Peyer's patch (tissue), 4 donors: ENCODE results near the gene AFG1L. TPM values are rescaled to one million over a fixed set of nuclear protein-coding genes. Genes with fewer than 3 reads are reported as not detected.
"Not testable (repeated sequence)": the region's sequence is repeated elsewhere in the genome, so short reads cannot be mapped to it uniquely, and the experiment has no call there.

ENCODE experiments used
- DNase-seq, 3 donors: peaks; one replicate each; pipeline ENCODE4 v3.0.0-alpha.2; 2017 to 2019
- H3K27ac ChIP-seq, 4 donors: fragments of 200-600 bp; sonication (generic); one replicate each; pipeline ENCODE4 v1.5.1; 2016 to 2019
- H3K27me3 ChIP-seq, 2 donors: fragments of 200-600 bp; sonication (generic); one replicate each; pipeline ENCODE4 v1.5.1; 2019
- H3K36me3 ChIP-seq, 3 donors: fragments of 200-600 bp; sonication (generic); one replicate each; pipeline ENCODE4 v1.5.1; 2016 to 2019
- H3K4me1 ChIP-seq, 4 donors: fragments of 200-600 bp; sonication (generic); one replicate each; pipeline ENCODE4 v1.5.1; 2016 to 2019
- H3K4me3 ChIP-seq, 4 donors: fragments of 200-600 bp; sonication (generic); 1 replicate in 3 of 4; 2 replicates in 1 of 4; pipeline ENCODE4 v1.5.1; 2016 to 2019; ENCODE audit warnings: mild to moderate bottlenecking in 1 of 4
- H3K9me3 ChIP-seq, 4 donors: fragments of 200-600 bp; sonication (generic); one replicate each; pipeline ENCODE4 v1.5.1; 2016 to 2019; ENCODE audit warnings: mild to moderate bottlenecking in 1 of 4
- CTCF ChIP-seq, 6 experiments: fragments of 450-650 bp in 4 of 6; fragments of 200-600 bp in 2 of 6; sonication (generic) in 1 of 6; IDR thresholded peaks; one replicate each; pipeline ENCODE4 v1.5.1; 2017 to 2019; ENCODE audit warnings: antibody characterized with exemption in 6 of 6, mild to moderate bottlenecking in 3 of 6, moderate library complexity in 1 of 6
- POLR2A ChIP-seq, 2 donors: fragments of 450-650 bp; IDR thresholded peaks; one replicate each; pipeline ENCODE4 v1.5.1; 2017; ENCODE audit warnings: antibody characterized with exemption in 2 of 2, mild to moderate bottlenecking in 2 of 2, moderate library complexity in 2 of 2
- total RNA-seq, 4 donors: library from RNA; depleted of rRNA; stranded (reverse); fragments of >200 nt; gene quantifications; one replicate each; pipeline ENCODE4 v1.1.0, GENCODE V29; 2016

The AFG1L gene
- total RNA-seq, 4 donors from 2014 or later, result 6.0 to 15.1 (median 8.1) TPM

DNA sequence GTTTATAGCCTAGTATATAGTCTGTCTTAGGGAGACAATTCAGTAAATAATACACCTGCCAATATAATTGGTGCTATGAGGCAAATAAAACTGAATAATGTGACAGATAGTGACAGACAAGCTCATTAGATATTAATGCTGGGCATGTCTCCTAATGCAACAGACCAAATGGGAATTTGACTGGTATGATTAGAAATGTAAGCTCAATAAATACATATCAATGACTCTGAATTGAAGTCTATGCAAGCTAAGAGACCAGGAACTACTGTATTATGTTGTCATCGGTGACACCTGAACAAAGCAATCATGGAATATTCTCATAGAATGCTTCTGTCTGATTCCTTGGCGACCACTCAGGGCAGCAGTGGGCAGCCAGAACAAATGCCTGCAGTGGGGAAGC is 31.5 kb upstream of the AFG1L start:
- DNase-seq, result no peak
- Histone ChIP-seq H3K4me3 (no peak overlapping the region), H3K27me3 (no peaks in the 10 kb centered on the region), H3K4me1 (peaks cover 0 to 12% (median 7%) of the 10 kb centered on the region in 4 donors), H3K27ac (no peak overlapping the region), H3K36me3 (no peaks in the 10 kb centered on the region), H3K9me3 (no peaks in the 10 kb centered on the region)
- TF ChIP-seq POLR2A (IDR thresholded peaks at IDR 0.05) (no peak), CTCF (IDR thresholded peaks at IDR 0.05) (no peak)

DNA sequence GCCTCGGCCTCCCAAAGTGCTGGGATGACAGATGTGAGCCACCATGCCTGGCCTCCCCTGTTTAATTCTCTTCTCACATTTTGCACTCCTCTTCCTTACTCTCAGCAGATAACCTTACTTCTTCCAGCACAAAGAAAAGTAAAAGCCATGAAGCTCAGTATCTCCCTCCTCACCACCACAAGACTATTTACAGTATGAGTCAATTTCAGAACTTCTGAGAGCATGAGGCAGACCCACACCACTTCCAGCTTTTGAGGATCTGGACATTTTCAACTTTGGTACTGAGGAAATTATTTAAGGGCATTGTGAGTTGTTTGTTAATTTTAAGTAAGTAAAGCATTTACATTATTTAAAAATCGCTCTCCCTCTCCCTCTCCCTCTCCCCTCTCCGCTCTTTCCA is 26.0 kb upstream of the AFG1L start:
- DNase-seq, result no peak
- Histone ChIP-seq H3K27me3 (no peaks in the 10 kb centered on the region), H3K36me3 (no peaks in the 10 kb centered on the region), H3K27ac (no peak overlapping the region), H3K9me3 (no peaks in the 10 kb centered on the region), H3K4me1 (no peaks in the 10 kb centered on the region), H3K4me3 (no peak overlapping the region)
- no peak for TF ChIP-seq CTCF (IDR thresholded peaks at IDR 0.05)
- TF ChIP-seq POLR2A (IDR thresholded peaks at IDR 0.05), result no peak

DNA sequence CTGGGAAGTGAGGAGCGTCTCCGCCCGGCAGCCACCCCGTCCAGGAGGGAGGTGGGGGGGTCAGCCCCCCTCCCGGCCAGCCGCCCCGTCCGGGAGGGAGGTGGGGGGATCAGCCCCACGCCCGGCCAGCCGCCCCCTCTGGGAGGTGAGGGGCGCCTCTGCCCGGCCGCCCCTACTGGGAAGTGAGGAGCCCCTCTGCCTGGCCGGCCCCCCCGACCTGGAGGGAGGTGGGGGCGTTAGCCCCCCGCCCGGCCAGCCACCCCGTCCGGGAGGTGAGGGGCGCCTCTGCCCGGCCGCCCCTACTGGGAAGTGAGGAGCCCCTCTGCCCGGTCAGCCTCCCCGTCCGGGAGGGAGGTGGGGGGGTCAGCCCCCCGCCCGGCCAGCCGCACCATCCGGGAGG is 24.9 kb upstream of the AFG1L start:
- not testable (repeated sequence) for DNase-seq, H3K4me1 ChIP-seq, H3K9me3 ChIP-seq, H3K4me3 ChIP-seq, H3K27ac ChIP-seq, H3K36me3 ChIP-seq, H3K27me3 ChIP-seq

DNA sequence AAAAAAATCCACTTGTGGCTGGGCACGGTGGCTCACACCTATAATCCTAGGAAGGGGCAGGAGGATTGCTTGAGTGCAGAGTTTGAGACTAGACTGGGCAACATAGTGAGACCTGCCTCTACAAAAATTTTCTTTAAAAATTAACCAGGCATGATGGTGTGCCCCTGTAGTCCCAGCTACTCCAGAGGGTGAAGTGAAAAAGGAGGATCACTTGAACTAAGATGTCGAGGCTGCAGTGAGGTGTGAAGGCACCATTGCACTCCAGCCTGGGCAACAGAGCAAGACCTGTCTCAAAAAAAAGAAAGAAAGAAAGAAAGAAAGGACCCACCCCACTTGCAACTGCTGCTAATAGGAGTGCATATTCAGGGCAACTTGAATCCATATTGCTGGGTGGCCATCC is 20.3 kb upstream of the AFG1L start:
- Histone ChIP-seq H3K27me3 (no peaks in the 10 kb centered on the region), H3K4me3 (no peak overlapping the region), H3K4me1 (no peaks in the 10 kb centered on the region), H3K36me3 (no peaks in the 10 kb centered on the region), H3K9me3 (no peaks in the 10 kb centered on the region), H3K27ac (no peak overlapping the region)
- no peak for DNase-seq
- TF ChIP-seq CTCF (IDR thresholded peaks at IDR 0.05) (no peak), POLR2A (IDR thresholded peaks at IDR 0.05) (no peak)

- no peak for TF ChIP-seq CTCF (IDR thresholded peaks at IDR 0.05)
- TF ChIP-seq POLR2A (IDR thresholded peaks at IDR 0.05), result no peak
- no peaks in the 10 kb centered on the region for H3K4me1 ChIP-seq
- H3K36me3 ChIP-seq, result no peaks in the 10 kb centered on the region
- H3K27me3 ChIP-seq, result no peaks in the 10 kb centered on the region
- H3K9me3 ChIP-seq, result no peaks in the 10 kb centered on the region
- no peak overlapping the region for H3K27ac ChIP-seq
- DNase-seq, result no peak
- H3K4me3 ChIP-seq, result no peak overlapping the region
These were observed 18.9 kb upstream of the AFG1L start for GRCh38 chr6:108275976-108276375.

GRCh38 chr6:108277295-108277694 is 17.6 kb upstream of the AFG1L start:
- no peak for TF ChIP-seq CTCF (IDR thresholded peaks at IDR 0.05)
- no peak for DNase-seq
- Histone ChIP-seq H3K9me3 (no peaks in the 10 kb centered on the region), H3K27ac (no peak overlapping the region), H3K4me1 (no peaks in the 10 kb centered on the region), H3K27me3 (no peaks in the 10 kb centered on the region), H3K36me3 (no peaks in the 10 kb centered on the region), H3K4me3 (no peak overlapping the region)
